ENCODE data around the gene MT1A. TPM values are rescaled to one million over a fixed set of nuclear protein-coding genes. Genes with fewer than 3 reads are reported as not detected.
"Not testable (repeated sequence)": the region's sequence is repeated elsewhere in the genome, so short reads cannot be mapped to it uniquely, and the experiment has no call there.

Gene MT1A
- total RNA-seq, 2 experiments from 2014 or later = 0.91 TPM; not detected in 1

DNA sequence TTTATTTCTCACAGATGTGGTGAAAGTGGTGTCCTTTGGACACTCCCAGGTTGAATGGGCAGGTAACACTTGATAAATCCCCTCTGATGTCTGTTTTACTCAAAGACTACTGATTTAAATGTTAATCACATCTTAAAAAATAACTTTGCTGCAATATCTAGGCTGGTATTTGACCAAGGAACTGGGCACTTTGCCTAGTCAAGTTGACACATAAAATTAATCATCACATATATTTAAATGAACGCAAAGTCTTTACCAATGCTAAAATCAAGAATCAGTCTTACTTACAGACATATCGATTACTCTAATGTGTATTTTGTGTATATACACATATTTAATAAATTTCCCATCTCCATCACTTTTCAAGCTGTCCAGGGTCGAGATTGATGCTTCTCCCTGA, 23.1 kb upstream of the MT1A start:
- Mint-ChIP-seq H3K27me3 (peaks cover 23% of the 10 kb centered on the region), H3K4me1 (peaks cover 59% of the 10 kb centered on the region), H3K4me3 (no peak overlapping the region), H3K36me3 (no peaks in the 10 kb centered on the region), H3K27ac (no peak overlapping the region), H3K9me3 (ENCODE audit: low read depth) (no peaks in the 10 kb centered on the region)
- DNase-seq = no peak
- ATAC-seq = no peak
- CTCF ChIA-PET = interaction anchor here (0.9 to 1.0 kb wide), 2 partner anchors 15 to 831 kb away, joined by 3 read pairs; no protein-coding TSS in a partner anchor

DNA sequence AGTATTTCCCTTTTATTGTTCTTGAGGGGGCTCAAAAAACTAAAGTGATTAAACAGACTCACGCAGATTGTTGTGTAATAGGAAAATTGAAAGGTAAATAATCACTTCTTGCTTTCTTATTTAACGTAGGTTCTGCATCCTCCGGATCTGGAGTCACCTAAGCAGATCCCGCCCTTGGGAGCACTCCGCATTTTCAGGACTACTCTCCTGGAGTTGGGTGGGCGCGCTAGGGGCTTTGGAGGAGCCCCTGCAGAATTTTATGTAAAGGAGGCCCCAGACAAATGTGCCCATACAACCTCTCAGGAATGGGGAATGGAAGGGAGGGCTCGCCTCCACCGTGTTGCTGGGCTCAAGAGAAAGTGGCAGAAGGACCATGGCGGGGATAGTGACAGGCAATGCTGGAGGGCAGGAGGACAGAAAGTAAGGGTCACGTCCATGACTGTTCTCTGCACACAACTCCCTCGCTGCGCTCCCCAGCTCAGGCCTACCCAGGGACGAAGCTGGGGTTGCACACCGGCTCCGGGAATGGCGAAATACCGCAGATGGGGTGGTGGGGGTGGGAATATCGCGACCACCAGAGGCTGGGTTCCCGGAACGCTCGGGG, 21.8 kb upstream of the MT1A start:
- CTCF ChIA-PET = interaction anchor here (1.6 kb wide), 1 partner anchor 27 kb away, joined by 3 read pairs; no protein-coding TSS in a partner anchor
- no peaks in the 10 kb centered on the region for H3K36me3 Mint-ChIP-seq
- no peak overlapping the region for H3K27ac Mint-ChIP-seq
- peak overlapping the region; percentile 54 for H3K4me3 Mint-ChIP-seq
- peaks cover 26% of the 10 kb centered on the region for H3K27me3 Mint-ChIP-seq
- no peak for ATAC-seq
- no peaks in the 10 kb centered on the region for H3K9me3 Mint-ChIP-seq (ENCODE audit: low read depth)
- H3K4me1 Mint-ChIP-seq = peaks cover 45% of the 10 kb centered on the region
- DNase-seq = no peak

- H3K4me1 Mint-ChIP-seq = peaks cover 42% of the 10 kb centered on the region
Measured at GRCh38 chr16:56617212-56618085, 21.0 kb upstream of the MT1A start.

DNA sequence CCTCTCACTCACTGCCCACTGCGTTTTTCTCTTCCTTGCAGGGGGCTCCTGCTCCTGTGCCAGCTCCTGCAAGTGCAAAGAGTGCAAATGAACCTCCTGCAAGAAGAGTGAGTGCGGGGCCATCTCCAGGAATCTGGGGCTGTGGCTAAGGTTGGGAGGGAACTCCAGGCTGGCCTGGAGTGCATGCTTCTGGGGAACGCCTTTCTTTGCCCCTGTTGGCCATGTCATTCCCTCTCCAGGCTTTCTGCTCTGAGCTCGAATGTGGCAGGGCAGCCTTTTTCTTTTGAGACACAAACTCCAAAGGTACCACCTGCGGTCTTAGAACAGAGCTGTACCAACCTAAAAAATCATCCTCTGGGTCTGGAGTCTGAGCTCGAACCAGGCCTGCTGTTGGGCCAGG, 20.3 kb upstream of the MT1A start:
- peaks cover 39% of the 10 kb centered on the region for H3K4me1 Mint-ChIP-seq
- peak overlapping the region; percentile 54 for H3K4me3 Mint-ChIP-seq
- DNase-seq (no peak), ATAC-seq (no peak)
- H3K36me3 Mint-ChIP-seq = no peaks in the 10 kb centered on the region
- CTCF ChIA-PET = interaction anchor here (1.1 to 1.6 kb wide), 3 partner anchors 9 to 26 kb away, joined by 3 to 6 read pairs (median 4); partner anchors contain the start of gene MT2A
- no peak overlapping the region for H3K27ac Mint-ChIP-seq
- H3K9me3 Mint-ChIP-seq (ENCODE audit: low read depth) = no peaks in the 10 kb centered on the region
- H3K27me3 Mint-ChIP-seq = peaks cover 28% of the 10 kb centered on the region

More at GRCh38 chr16:56617212-56618085, 21.0 kb upstream of the MT1A start:
- Mint-ChIP-seq H3K9me3 (ENCODE audit: low read depth) (no peaks in the 10 kb centered on the region), H3K36me3 (no peaks in the 10 kb centered on the region), H3K4me3 (peak overlapping the region; percentile 54), H3K27me3 (peaks cover 28% of the 10 kb centered on the region), H3K27ac (no peak overlapping the region)
- CTCF ChIA-PET = interaction anchor here (1.1 to 1.6 kb wide), 3 partner anchors 8 to 26 kb away, joined by 3 to 6 read pairs (median 4); partner anchors contain the start of gene MT2A
- DNase-seq = peak; percentile 78
- ATAC-seq = peak; percentile 88

DNA sequence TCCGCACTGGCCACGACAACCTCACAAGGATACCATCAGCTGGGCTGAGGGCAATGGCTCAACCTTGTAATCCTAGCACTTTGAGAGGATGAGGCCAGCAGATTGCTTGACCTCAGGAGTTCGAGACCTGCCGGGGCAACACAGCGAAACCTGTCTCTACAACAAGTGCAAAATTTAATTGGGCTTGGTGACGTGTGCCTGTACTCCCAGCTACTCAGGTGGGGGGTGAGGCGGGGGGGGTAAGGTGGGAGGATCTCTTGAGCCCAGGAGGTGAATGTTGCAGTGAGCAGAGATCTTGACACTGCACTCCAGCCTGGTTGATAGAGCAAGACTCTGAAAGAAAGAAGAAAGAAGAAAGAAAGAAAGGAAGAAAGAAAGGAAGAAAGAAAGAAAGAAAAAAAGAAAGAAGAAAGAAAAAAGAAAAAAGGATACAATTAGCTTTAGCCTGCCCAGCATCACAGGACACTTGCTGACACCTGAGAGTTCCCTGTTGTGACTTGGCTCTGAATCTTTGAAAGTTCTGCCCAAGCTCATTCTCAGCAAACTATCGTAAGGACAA, 18.0 kb upstream of the MT1A start:
- H3K27ac Mint-ChIP-seq = no peak overlapping the region
- DNase-seq (no peak), ATAC-seq (no peak)
- H3K9me3 Mint-ChIP-seq (ENCODE audit: low read depth) = no peaks in the 10 kb centered on the region
- H3K36me3 Mint-ChIP-seq = no peaks in the 10 kb centered on the region
- CTCF ChIA-PET = no interaction called here
- H3K4me1 Mint-ChIP-seq = peaks cover 24% of the 10 kb centered on the region
- H3K4me3 Mint-ChIP-seq = no peak overlapping the region
- peaks cover 37% of the 10 kb centered on the region for H3K27me3 Mint-ChIP-seq

GRCh38 chr16:56621665-56622445, 16.6 kb upstream of the MT1A start:
- peaks cover 49% of the 10 kb centered on the region for H3K27me3 Mint-ChIP-seq
- not testable (repeated sequence) for H3K36me3 Mint-ChIP-seq; H3K9me3 Mint-ChIP-seq (ENCODE audit: low read depth); H3K4me3 Mint-ChIP-seq; ATAC-seq; H3K27ac Mint-ChIP-seq; DNase-seq
- H3K4me1 Mint-ChIP-seq = peaks cover 28% of the 10 kb centered on the region
- CTCF ChIA-PET = interaction anchor here (1.1 kb wide), 1 partner anchor 22 kb away, joined by 3 read pairs; no protein-coding TSS in a partner anchor

- Mint-ChIP-seq H3K4me1 (peaks cover 23% of the 10 kb centered on the region), H3K27me3 (peaks cover 45% of the 10 kb centered on the region)
- ATAC-seq; H3K36me3 Mint-ChIP-seq; H3K4me3 Mint-ChIP-seq; DNase-seq; H3K9me3 Mint-ChIP-seq (ENCODE audit: low read depth); H3K27ac Mint-ChIP-seq: not testable (repeated sequence)
- CTCF ChIA-PET = interaction anchor here (1.0 to 1.3 kb wide), 5 partner anchors 9 to 103 kb away, joined by 3 to 6 read pairs (median 3); partner anchors contain the start of genes BBS2 and MT1M
Measured at GRCh38 chr16:56623184-56623583, 15.3 kb upstream of the MT1A start.

GRCh38 chr16:56623637-56624036, 14.8 kb upstream of the MT1A start:
- Mint-ChIP-seq H3K9me3 (ENCODE audit: low read depth) (no peaks in the 10 kb centered on the region), H3K4me1 (peaks cover 23% of the 10 kb centered on the region), H3K27ac (no peak overlapping the region), H3K4me3 (no peak overlapping the region), H3K36me3 (no peaks in the 10 kb centered on the region), H3K27me3 (peaks cover 40% of the 10 kb centered on the region)
- DNase-seq (no peak), ATAC-seq (no peak)
- CTCF ChIA-PET = interaction anchor here (1.0 to 1.3 kb wide), 5 partner anchors 8 to 104 kb away, joined by 3 to 6 read pairs (median 3); partner anchors contain the start of genes BBS2 and MT1M

- H3K9me3 Mint-ChIP-seq (ENCODE audit: low read depth) = no peaks in the 10 kb centered on the region
- peak within 1 kb of the TSS; percentile 86 for H3K27ac Mint-ChIP-seq
- H3K4me3 Mint-ChIP-seq = peak within 1 kb of the TSS; percentile 88
- CTCF ChIA-PET = interaction anchor here (0.6 to 1.7 kb wide), 13 partner anchors 12 to 111 kb away, joined by 3 to 7 read pairs (median 4); partner anchors contain the start of genes MT1A and MT1X
- DNase-seq = peak; percentile 79
- peaks cover 37% of the 10 kb centered on the region for H3K27me3 Mint-ChIP-seq
- H3K4me1 Mint-ChIP-seq = peaks cover 28% of the 10 kb centered on the region
- no peaks in the 10 kb centered on the region for H3K36me3 Mint-ChIP-seq
- peak; percentile 92 for ATAC-seq
Measured at GRCh38 chr16:56625140-56625942, 13.1 kb upstream of the MT1A start, which contains the start of gene MT1E. Gene MT1E (plus strand): TSS chr16:56625781. CDS start chr16:56625852, 71 bp downstream.

GRCh38 chr16:56625943-56626654, 12.4 kb upstream of the MT1A start:
- DNase-seq (no peak), ATAC-seq (peak; percentile 41)
- CTCF ChIA-PET = interaction anchor here (0.6 to 1.7 kb wide), 13 partner anchors 11 to 112 kb away, joined by 3 to 7 read pairs (median 4); partner anchors contain the start of genes MT1A and MT1X
- Mint-ChIP-seq H3K27me3 (peaks cover 45% of the 10 kb centered on the region), H3K9me3 (ENCODE audit: low read depth) (no peaks in the 10 kb centered on the region), H3K36me3 (no peaks in the 10 kb centered on the region), H3K4me3 (peak overlapping the region; percentile 88), H3K27ac (peak overlapping the region; percentile 86), H3K4me1 (peaks cover 29% of the 10 kb centered on the region)

DNA sequence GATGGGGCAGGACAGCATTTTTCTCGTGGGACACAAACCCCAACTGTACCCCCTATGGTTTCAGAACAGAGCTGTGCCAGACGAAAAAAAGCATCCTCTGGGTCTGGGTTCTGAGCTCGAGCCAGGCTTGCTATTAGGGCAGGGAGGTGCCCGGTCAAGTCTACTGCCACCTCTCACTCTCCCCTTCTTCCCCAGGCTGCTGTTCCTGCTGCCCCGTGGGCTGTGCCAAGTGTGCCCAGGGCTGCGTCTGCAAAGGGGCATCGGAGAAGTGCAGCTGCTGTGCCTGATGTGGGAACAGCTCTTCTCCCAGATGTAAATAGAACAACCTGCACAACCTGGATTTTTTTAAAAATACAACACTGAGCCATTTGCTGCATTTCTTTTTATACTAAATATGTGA, 11.8 kb upstream of the MT1A start:
- no peak for DNase-seq
- H3K27ac Mint-ChIP-seq = no peak overlapping the region
- CTCF ChIA-PET = interaction anchor here (1.2 kb wide), 2 partner anchors 17 to 56 kb away, joined by 4 to 5 read pairs; partner anchors contain the start of gene MT1X

More for the DNA sequence above, 11.8 kb upstream of the MT1A start:
- no peak for ATAC-seq
- no peaks in the 10 kb centered on the region for H3K36me3 Mint-ChIP-seq
- peaks cover 33% of the 10 kb centered on the region for H3K4me1 Mint-ChIP-seq
- H3K27me3 Mint-ChIP-seq = peaks cover 47% of the 10 kb centered on the region
- peak overlapping the region; percentile 88 for H3K4me3 Mint-ChIP-seq
- H3K9me3 Mint-ChIP-seq (ENCODE audit: low read depth) = no peaks in the 10 kb centered on the region
